HepG2 (cell line): ENCODE data around the gene LASP1. TPM values are rescaled to one million over a fixed set of nuclear protein-coding genes. Genes with fewer than 3 reads are reported as not detected.

ENCODE experiments used
- ARID3A ChIP-seq: IDR thresholded peaks from 2 replicates; pipeline ENCODE4 v1.6.1; 2012; ENCODE audit warnings: low read depth, low read length, improper control_type of control experiment
- ATF7 ChIP-seq, 2 experiments: fragments of 450-650 bp in 1 of 2; sonication (generic) in 1 of 2; formaldehyde crosslinking in 1 of 2; IDR thresholded peaks; 2 replicates each; pipeline versions ENCODE4 v1.4.0 to v1.6.1; 2016 to 2020; ENCODE audit warnings: antibody characterized with exemption in 1 of 2, mild to moderate bottlenecking in 1 of 2, missing genetic modification reagents in 1 of 2
- GATA4 ChIP-seq: sonication (generic); IDR thresholded peaks from 2 replicates; pipeline ENCODE4 v1.6.1; 2016; ENCODE audit warnings: antibody characterized with exemption, low read depth, borderline replicate concordance
- GATAD2A ChIP-seq: IDR thresholded peaks from 2 replicates; pipeline ENCODE4 v1.6.1; 2016
- GPN1 ChIP-seq: sonication (generic); formaldehyde crosslinking; IDR thresholded peaks from 2 replicates; pipeline ENCODE4 v1.5.1; 2020; ENCODE audit warnings: missing genetic modification reagents, borderline replicate concordance
- HNRNPL ChIP-seq: fragments of 200-400 bp; formaldehyde crosslinking; IDR thresholded peaks from 2 replicates; pipeline ENCODE4 v1.6.1; 2017; ENCODE audit warnings: mild to moderate bottlenecking, low read depth, low read length
- KLF11 ChIP-seq: IDR thresholded peaks from 2 replicates; pipeline ENCODE4 v1.6.1; 2016; ENCODE audit warnings: missing compliant biosample characterization
- KLF16 ChIP-seq, 2 experiments: sonication (generic) in 1 of 2; formaldehyde crosslinking in 1 of 2; IDR thresholded peaks; 2 replicates each; pipeline versions ENCODE4 v1.6.1 to v1.8.0; 2016 to 2023; ENCODE audit warnings: missing genetic modification reagents in 2 of 2, missing compliant biosample characterization in 1 of 2
- KMT2A ChIP-seq: sonication (generic); formaldehyde crosslinking; IDR thresholded peaks from 2 replicates; pipeline ENCODE4 v1.4.0; 2020; ENCODE audit warnings: missing genetic modification reagents
- MTA3 ChIP-seq: sonication (generic); formaldehyde crosslinking; IDR thresholded peaks from 2 replicates; pipeline ENCODE4 v1.4.0; 2020; ENCODE audit warnings: missing genetic modification reagents
- MTF1 ChIP-seq: sonication (generic); formaldehyde crosslinking; IDR thresholded peaks from 2 replicates; pipeline ENCODE4 v1.5.0; 2020; ENCODE audit warnings: missing genetic modification reagents
- NFRKB ChIP-seq: fragments of 450-650 bp; IDR thresholded peaks from 2 replicates; pipeline ENCODE4 v1.6.1; 2017
- PATZ1 ChIP-seq: sonication (generic); formaldehyde crosslinking; IDR thresholded peaks from 2 replicates; pipeline ENCODE4 v1.4.0; 2020; ENCODE audit warnings: missing genetic modification reagents
- PHF21A ChIP-seq: sonication (generic); formaldehyde crosslinking; IDR thresholded peaks from 2 replicates; pipeline ENCODE4 v1.5.0; 2020; ENCODE audit warnings: mild to moderate bottlenecking, missing genetic modification reagents
- PREB ChIP-seq: sonication (generic); formaldehyde crosslinking; IDR thresholded peaks from 2 replicates; pipeline ENCODE4 v1.4.0; 2020; ENCODE audit warnings: missing genetic modification reagents
- RBM22 ChIP-seq: fragments of 200-400 bp; formaldehyde crosslinking; optimal IDR thresholded peaks from 2 replicates; pipeline ENCODE3; 2017; ENCODE audit warnings: mild to moderate bottlenecking, low read length, moderate library complexity
- SRF ChIP-seq: IDR thresholded peaks from 2 replicates; pipeline ENCODE4 v1.6.1; 2011; ENCODE audit warnings: mild to moderate bottlenecking, low read depth, low read length, moderate library complexity
- TEF ChIP-seq: sonication (generic); formaldehyde crosslinking; IDR thresholded peaks from 2 replicates; pipeline ENCODE4 v1.5.0; 2020; ENCODE audit warnings: missing genetic modification reagents
- ZBTB21 ChIP-seq: sonication (generic); formaldehyde crosslinking; IDR thresholded peaks from 2 replicates; pipeline ENCODE4 v1.4.0; 2020; ENCODE audit warnings: missing genetic modification reagents
- ZC3H4 ChIP-seq: sonication (generic); formaldehyde crosslinking; IDR thresholded peaks from 2 replicates; pipeline ENCODE4 v1.4.0; 2020; ENCODE audit warnings: missing genetic modification reagents, borderline replicate concordance
- ZMYM2 ChIP-seq: sonication (generic); formaldehyde crosslinking; IDR thresholded peaks from 2 replicates; pipeline ENCODE4 v1.8.0; 2022; ENCODE audit warnings: mild to moderate bottlenecking, missing genetic modification reagents
- ZNF256 ChIP-seq: sonication (generic); formaldehyde crosslinking; conservative IDR thresholded peaks from 2 replicates; pipeline ENCODE4 v1.4.0; 2020; ENCODE audit warnings: missing genetic modification reagents
- ZNF296 ChIP-seq: sonication (generic); formaldehyde crosslinking; conservative IDR thresholded peaks from 2 replicates; pipeline ENCODE4 v1.5.0; 2020; ENCODE audit warnings: mild to moderate bottlenecking, missing genetic modification reagents
- ZNF337 ChIP-seq: sonication (generic); formaldehyde crosslinking; IDR thresholded peaks from 2 replicates; pipeline ENCODE4 v1.5.1; 2020; ENCODE audit warnings: missing genetic modification reagents, low read depth, mild to moderate bottlenecking, borderline replicate concordance
- ZNF629 ChIP-seq: sonication (generic); formaldehyde crosslinking; conservative IDR thresholded peaks from 2 replicates; pipeline ENCODE4 v1.5.0; 2020; ENCODE audit warnings: missing genetic modification reagents
- ZSCAN12 ChIP-seq: sonication (generic); formaldehyde crosslinking; IDR thresholded peaks from 2 replicates; pipeline ENCODE4 v1.9.0; 2021; ENCODE audit warnings: mild to moderate bottlenecking, missing genetic modification reagents
- polyA plus RNA-seq, 8 experiments: library from polyadenylated mRNA; depleted of rRNA in 3 of 8; stranded (reverse) in 7 of 8; unstranded in 1 of 8; fragments of >200 nt; fragmentation: Illumina TruSeq in 4 of 8; extraction: Trizol in 4 of 8; gene quantifications; 2 replicates each; pipeline versions ENCODE4 v1.2.1 to v1.2.3, GENCODE V29; 2011 to 2016; ENCODE audit warnings: low read depth in 4 of 8, missing spikeins in 1 of 8, mixed read lengths in 1 of 8; ENCODE audit not compliant: insufficient read depth in 1 of 8
- total RNA-seq, 5 experiments: library from RNA; depleted of rRNA; stranded (reverse); fragments of >200 nt; fragmentation: Illumina TruSeq; extraction: Trizol; gene quantifications; 2 replicates each; pipeline ENCODE4 v1.2.3, GENCODE V29; 2016; ENCODE audit warnings: low read depth in 1 of 5

LASP1 gene
- total and polyA plus RNA-seq, 2 of the 13 experiments (the other 11 are each of a cell fraction or from before 2014, with no cell fraction given), result 70.1 to 97.0 TPM

- TF ChIP-seq NFRKB, result peak; percentile 54; the same call in 1 of the 2 replicates
- no peak; the same call in 1 of the 2 replicates for TF ChIP-seq GPN1 (CRISPR knock-in tag)
- TF ChIP-seq ZNF337 (CRISPR knock-in tag), result peak; percentile 95; the same call in 1 of the 2 replicates
- TF ChIP-seq ATF7 (IDR thresholded peaks at IDR 0.05), result peak; percentile 71
- peak; percentile 93 for TF ChIP-seq ATF7 (CRISPR knock-in tag; IDR thresholded peaks at IDR 0.05)
- TF ChIP-seq ZNF296 (CRISPR knock-in tag), result peak; percentile 77; the same call in 1 of the 2 replicates
- peak; percentile 99 for TF ChIP-seq ZBTB21 (CRISPR knock-in tag)
- TF ChIP-seq ZMYM2, result peak; percentile 44; the same call in 1 of the 2 replicates
- peak; percentile 95 for TF ChIP-seq KMT2A (CRISPR knock-in tag)
- no peak for TF ChIP-seq MTF1 (CRISPR knock-in tag)
- peak in 1 of 2 experiments; percentile 96; a peak in 2 of 4 replicates for TF ChIP-seq KLF16 (CRISPR knock-in tag; IDR thresholded peaks at IDR 0.05)
- TF ChIP-seq SRF, result peak; percentile 97
- TF ChIP-seq PHF21A (CRISPR knock-in tag), result peak; percentile 77
- TF ChIP-seq RBM22, result peak; percentile 66
- TF ChIP-seq PATZ1 (CRISPR knock-in tag), result peak; percentile 73
- no peak for TF ChIP-seq MTA3
- TF ChIP-seq PREB (CRISPR knock-in tag), result no peak
- TF ChIP-seq ARID3A, result peak; percentile 39; the same call in 1 of the 2 replicates
- 0 out of 2 replicates have a peak, but pooled peaks have one; percentile 9 for TF ChIP-seq ZNF629 (CRISPR knock-in tag)
- peak; percentile 59; the same call in 1 of the 2 replicates for TF ChIP-seq GATA4
- no peak for TF ChIP-seq ZNF256 (CRISPR knock-in tag)
- peak; percentile 80; the same call in 1 of the 2 replicates for TF ChIP-seq HNRNPL
- peak; percentile 63 for TF ChIP-seq GATAD2A (CRISPR knock-in tag)
- TF ChIP-seq ZSCAN12, result no peak
- TF ChIP-seq KLF11, result peak; percentile 98
- peak; percentile 44 for TF ChIP-seq ZC3H4
- no peak for TF ChIP-seq TEF (CRISPR knock-in tag)
Observed at GRCh38 chr17:38824899-38825761, 44.7 kb upstream of the LASP1 start, which contains the start of gene CWC25 (continued).
